HepG2 (cell line): ENCODE measurements around the gene MEAF6. TPM values are rescaled to one million over a fixed set of nuclear protein-coding genes. Genes with fewer than 3 reads are reported as not detected.

Experiments
- ATAC-seq: fragments of 200-7000 bp; cut with Tn5 transposase; 3 replicates; pipeline ENCODE4 v1.9.1; 2020; ENCODE audit warnings: mild to moderate bottlenecking, moderate library complexity
- BruUV-seq: library from RNA; stranded (reverse); fragments of 400-500 nt; replicated peaks from 2 replicates; lab custom pipeline; 2021; lab: Mats Ljungman, UMichigan
- CTCF ChIA-PET: fragments of 300-600 bp; formaldehyde crosslinking; extraction: SDS; loops from one replicate; lab custom pipeline; 2021; ENCODE audit warnings: low total read pairs, inconsistent platforms, low intra/inter-chr PET ratio; lab: Yijun Ruan, JAX
- POLR2A ChIA-PET: fragments of 350-600 bp; sonication (Branson Sonifier 250); formaldehyde crosslinking; loops from one replicate; lab custom pipeline; 2020; ENCODE audit warnings: antibody characterized with exemption, inconsistent platforms; lab: Yijun Ruan, JAX
- DNase-seq: peaks from one replicate; pipeline ENCODE4 v3.0.0-alpha.2; 2015; ENCODE audit warnings: low spot score
- FAIRE-seq: peaks from 3 replicates; lab custom pipeline; 2011; peaks lifted over from hg19 to GRCh38; lab: Jason Lieb, UNC
- H2AFZ ChIP-seq: one replicate; pipeline ENCODE4 v1.6.1; 2011; ENCODE audit warnings: low read length, inconsistent platforms
- H3K27ac ChIP-seq: fragments of 300-600 bp; 3 replicates; pipeline ENCODE4 v1.8.0; 2011; ENCODE audit warnings: mixed run types, mild to moderate bottlenecking, mixed read lengths, low read length, inconsistent platforms; ENCODE audit not compliant: insufficient read depth; ENCODE audit errors: extremely low read length
- H3K27me3 ChIP-seq, 2 experiments: fragments of 200-600 bp in 1 of 2; 2 replicates in 1 of 2; 3 replicates in 1 of 2; pipeline versions ENCODE4 v1.6.0 to v1.8.0; 2011; ENCODE audit warnings: low read length in 2 of 2, mild to moderate bottlenecking in 2 of 2, moderate library complexity in 2 of 2, inconsistent platforms in 1 of 2; ENCODE audit not compliant: insufficient read depth in 2 of 2, control insufficient read depth in 1 of 2
- H3K36me3 ChIP-seq, 2 experiments: fragments of 200-600 bp in 1 of 2; replicated peaks in 1 of 2; 2 replicates in 1 of 2; 3 replicates in 1 of 2; pipeline versions ENCODE4 v1.5.1 to v1.8.0; 2011; ENCODE audit warnings: low read length in 2 of 2, inconsistent platforms in 1 of 2; ENCODE audit not compliant: insufficient read depth in 2 of 2, control insufficient read depth in 1 of 2
- H3K4me1 ChIP-seq: 2 replicates; pipeline ENCODE4 v1.5.1; 2012; ENCODE audit warnings: low read length, inconsistent platforms; ENCODE audit not compliant: insufficient read depth
- H3K4me2 ChIP-seq: 2 replicates; pipeline ENCODE4 v1.6.0; 2011; ENCODE audit warnings: low read depth, low read length, inconsistent platforms
- H3K4me3 ChIP-seq, 3 experiments: fragments of 200-600 bp in 1 of 3; sonication (generic), shearing (Covaris generic) in 1 of 3; replicated peaks in 1 of 3; 2 replicates each; pipeline ENCODE4 v1.5.1; 2011 to 2016; ENCODE audit warnings: low read length in 3 of 3, inconsistent platforms in 2 of 3, low read depth in 2 of 3, mild to moderate bottlenecking in 2 of 3, control low read depth in 1 of 3, mixed read lengths in 1 of 3; ENCODE audit not compliant: insufficient read depth in 1 of 3
- H3K79me2 ChIP-seq: one replicate; pipeline ENCODE4 v1.6.1; 2011; ENCODE audit warnings: low read length, inconsistent platforms; ENCODE audit not compliant: insufficient read depth
- H3K9ac ChIP-seq: 2 replicates; pipeline ENCODE4 v1.6.0; 2011; ENCODE audit warnings: mild to moderate bottlenecking, low read depth, low read length, inconsistent platforms; ENCODE audit not compliant: insufficient read depth
- H3K9me3 ChIP-seq: 2 replicates; pipeline ENCODE4 v1.5.1; 2012; ENCODE audit warnings: mild to moderate bottlenecking, low read length
- H4K20me1 ChIP-seq: 2 replicates; pipeline ENCODE4 v1.6.0; 2011; ENCODE audit warnings: inconsistent platforms, mild to moderate bottlenecking, low read length, moderate library complexity; ENCODE audit not compliant: insufficient read depth
- AHR ChIP-seq: IDR thresholded peaks from 2 replicates; pipeline ENCODE4 v1.6.1; 2018; ENCODE audit warnings: missing genetic modification reagents, missing compliant biosample characterization
- CENPT ChIP-seq: sonication (generic); formaldehyde crosslinking; IDR thresholded peaks from 2 replicates; pipeline ENCODE4 v1.8.0; 2022; ENCODE audit warnings: low read depth, mild to moderate bottlenecking, moderate library complexity, missing genetic modification reagents
- ETS1 ChIP-seq: sonication (generic); formaldehyde crosslinking; IDR thresholded peaks from 2 replicates; pipeline ENCODE4 v1.4.0; 2020; ENCODE audit warnings: missing genetic modification reagents
- HDAC1 ChIP-seq: sonication (generic); formaldehyde crosslinking; IDR thresholded peaks from 2 replicates; pipeline ENCODE4 v1.5.1; 2020; ENCODE audit warnings: mild to moderate bottlenecking, missing genetic modification reagents
- POLR2A ChIP-seq, 2 experiments: IDR thresholded peaks; 2 replicates each; pipeline ENCODE4 v1.6.1; 2011; ENCODE audit warnings: low read depth in 2 of 2, low read length in 2 of 2, mild to moderate bottlenecking in 1 of 2, moderate library complexity in 1 of 2; ENCODE audit not compliant: insufficient read depth in 1 of 2
- TCF12 ChIP-seq, 2 experiments: fragments of 450-650 bp in 1 of 2; sonication (generic) in 1 of 2; formaldehyde crosslinking in 1 of 2; IDR thresholded peaks; 2 replicates each; pipeline versions ENCODE4 v1.6.1 to v1.8.0; 2017 to 2022; ENCODE audit warnings: antibody characterized with exemption in 1 of 2, mild to moderate bottlenecking in 1 of 2, missing genetic modification reagents in 1 of 2, moderate library complexity in 1 of 2
- in situ Hi-C: cut with HindIII; loops from 2 replicates; pipeline ENCODE4 v1.10.0; 2017; ENCODE audit warnings: low pct_unique_long_range_greater_than_20kb; ENCODE audit not compliant: extremely low pct_ligation_motif_present
- intact Hi-C: fragments of 100-400 bp; cut with micrococcal nuclease; formaldehyde crosslinking; loops from one replicate; pipeline ENCODE4 v1.10.0; 2022; ENCODE audit not compliant: unreplicated experiment
- polyA plus RNA-seq, 8 experiments: library from polyadenylated mRNA; depleted of rRNA in 3 of 8; stranded (reverse) in 7 of 8; unstranded in 1 of 8; fragments of >200 nt; fragmentation: Illumina TruSeq in 4 of 8; extraction: Trizol in 4 of 8; gene quantifications; 2 replicates each; pipeline versions ENCODE4 v1.2.1 to v1.2.3, GENCODE V29; 2011 to 2016; ENCODE audit warnings: low read depth in 4 of 8, missing spikeins in 1 of 8, mixed read lengths in 1 of 8; ENCODE audit not compliant: insufficient read depth in 1 of 8
- total RNA-seq, 5 experiments: library from RNA; depleted of rRNA; stranded (reverse); fragments of >200 nt; fragmentation: Illumina TruSeq; extraction: Trizol; gene quantifications; 2 replicates each; pipeline ENCODE4 v1.2.3, GENCODE V29; 2016; ENCODE audit warnings: low read depth in 1 of 5
- TF ChIP-seq, protein P1 (sequence below): IDR thresholded peaks from 2 replicates; pipeline ENCODE4 v1.6.1; 2016; ENCODE audit warnings: missing genetic modification reagents, missing compliant biosample characterization
- TF ChIP-seq, protein P2 (sequence below): sonication (generic); formaldehyde crosslinking; IDR thresholded peaks from 2 replicates; pipeline ENCODE4 v1.4.0; 2020; ENCODE audit warnings: missing genetic modification reagents; ENCODE audit errors: not compliant biosample characterization

MEAF6 gene
- total and polyA plus RNA-seq, 2 of the 13 experiments (the other 11 are each of a cell fraction or from before 2014, with no cell fraction given) = 29.5 to 45.6 TPM

DNA sequence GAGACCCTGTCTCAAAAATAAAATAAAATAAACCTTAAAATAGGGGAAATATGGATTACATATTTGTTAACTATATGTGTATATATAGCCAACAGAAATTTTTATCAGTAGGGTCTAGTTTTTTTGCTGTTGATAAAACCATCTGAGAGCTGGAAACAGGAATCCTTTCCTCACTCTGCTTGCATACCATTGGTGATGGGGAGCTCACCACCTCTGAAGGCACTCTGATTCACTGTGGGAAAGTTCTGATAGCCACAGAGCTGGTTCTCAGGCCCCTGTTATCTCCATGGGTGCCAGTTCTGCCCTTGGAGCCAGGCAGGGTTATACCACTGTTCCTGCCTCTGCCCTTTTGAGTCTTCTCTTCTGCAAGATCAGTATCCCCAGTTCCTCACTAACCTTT lies 58.0 kb downstream of the MEAF6 start:
- H3K79me2 ChIP-seq = no peaks in the 10 kb centered on the region
- no peak overlapping the region for H3K4me3 ChIP-seq
- no peak overlapping the region for H2AFZ ChIP-seq
- no peak overlapping the region for H3K9ac ChIP-seq
- no peak overlapping the region for H3K27ac ChIP-seq
- H4K20me1 ChIP-seq = no peaks in the 10 kb centered on the region
- H3K9me3 ChIP-seq = no peaks in the 10 kb centered on the region
- TF ChIP-seq ETS1 (no peak), CENPT (CRISPR knock-in tag) (no peak), AHR (CRISPR knock-in tag) (no peak), HDAC1 (no peak), TCF12 (IDR thresholded peaks at IDR 0.05) (no peak), TCF12 (CRISPR knock-in tag; IDR thresholded peaks at IDR 0.05) (no peak), POLR2A (IDR thresholded peaks at IDR 0.05; ENCODE audit: insufficient read depth in 1 of 2, low read depth in 2 of 2, low read length in 2 of 2) (no peak)
- TF ChIP-seq, protein P1, sequence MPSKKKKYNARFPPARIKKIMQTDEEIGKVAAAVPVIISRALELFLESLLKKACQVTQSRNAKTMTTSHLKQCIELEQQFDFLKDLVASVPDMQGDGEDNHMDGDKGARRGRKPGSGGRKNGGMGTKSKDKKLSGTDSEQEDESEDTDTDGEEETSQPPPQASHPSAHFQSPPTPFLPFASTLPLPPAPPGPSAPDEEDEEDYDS (CRISPR knock-in tag) = no peak
- TF ChIP-seq, protein P2, sequence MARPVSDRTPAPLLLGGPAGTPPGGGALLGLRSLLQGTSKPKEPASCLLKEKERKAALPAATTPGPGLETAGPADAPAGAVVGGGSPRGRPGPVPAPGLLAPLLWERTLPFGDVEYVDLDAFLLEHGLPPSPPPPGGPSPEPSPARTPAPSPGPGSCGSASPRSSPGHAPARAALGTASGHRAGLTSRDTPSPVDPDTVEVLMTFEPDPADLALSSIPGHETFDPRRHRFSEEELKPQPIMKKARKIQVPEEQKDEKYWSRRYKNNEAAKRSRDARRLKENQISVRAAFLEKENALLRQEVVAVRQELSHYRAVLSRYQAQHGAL (CRISPR knock-in tag) = no peak
- POLR2A ChIA-PET = interaction anchor here (1.2 to 3.0 kb wide), 3 partner anchors 14 to 22 kb away, joined by 3 to 9 read pairs (median 6); partner anchors contain the start of gene ZC3H12A
- CTCF ChIA-PET = interaction anchor here (2.8 kb wide), 1 partner anchor 31 kb away, joined by 61 read pairs; no protein-coding TSS in a partner anchor
- no TSS peak for BruUV-seq
- in situ Hi-C loops (loop anchor here (5.0 kb wide), 1 partner anchor 226 kb away; no protein-coding TSS in a partner anchor), intact Hi-C loops (no loop called here)
- DNase-seq (no peak), FAIRE-seq (no peak), ATAC-seq (no peak)
- H3K4me1 ChIP-seq = peaks cover 11% of the 10 kb centered on the region
- no peaks in the 10 kb centered on the region for H3K36me3 ChIP-seq
- H3K27me3 ChIP-seq = 0 out of 5 replicates have a peak, but pooled peaks cover 0 to 8% of the 10 kb centered on the region in 2 experiments
- no peak overlapping the region for H3K4me2 ChIP-seq
